GM19438 (cell line): ENCODE data around the gene PIGH.
"Not testable (repeated sequence)": the region's sequence is repeated elsewhere in the genome, so short reads cannot be mapped to it uniquely, and the experiment has no call there.

Experiments
- ATAC-seq: cut with Tn5 transposase; IDR thresholded peaks from one replicate; pipeline ENCODE4 v1.9.1; 2021; ENCODE audit warnings: low read depth; ENCODE audit not compliant: unreplicated experiment

Gene PIGH

GRCh38 chr14:67610491-67610890, 10.4 kb upstream of the PIGH start:
- ATAC-seq: no peak

- no peak for ATAC-seq
Measured at GRCh38 chr14:67609642-67610310, 9.7 kb upstream of the PIGH start.

GRCh38 chr14:67607646-67608045, 7.6 kb upstream of the PIGH start:
- no peak for ATAC-seq

GRCh38 chr14:67602995-67603545, 3.0 kb upstream of the PIGH start:
- peak; percentile 74 for ATAC-seq

GRCh38 chr14:67602076-67602475, 2.0 kb upstream of the PIGH start:
- no peak for ATAC-seq

GRCh38 chr14:67600562-67600974, 500 bp upstream of the PIGH start:
- not testable (repeated sequence) for ATAC-seq

GRCh38 chr14:67595392-67595791, 4.7 kb downstream of the PIGH start:
- ATAC-seq: no peak

GRCh38 chr14:67593650-67594049, 6.4 kb downstream of the PIGH start:
- not testable (repeated sequence) for ATAC-seq

- ATAC-seq: no peak
Measured at GRCh38 chr14:67589204-67589770, 10.8 kb downstream of the PIGH start.

- ATAC-seq: no peak
Measured at GRCh38 chr14:67586369-67586768, 13.7 kb downstream of the PIGH start.

GRCh38 chr14:67584978-67585377, 15.1 kb downstream of the PIGH start:
- no peak for ATAC-seq

- ATAC-seq: no peak
Measured at GRCh38 chr14:67583711-67584644, 16.1 kb downstream of the PIGH start.

GRCh38 chr14:67582061-67582460, 18.0 kb downstream of the PIGH start:
- ATAC-seq: no peak

GRCh38 chr14:67581643-67582042, 18.4 kb downstream of the PIGH start:
- no peak for ATAC-seq

- no peak for ATAC-seq
Measured at GRCh38 chr14:67580336-67581171, 19.5 kb downstream of the PIGH start.

- no peak for ATAC-seq
Measured at GRCh38 chr14:67579636-67580035, 20.4 kb downstream of the PIGH start.

- ATAC-seq: no peak
Measured at GRCh38 chr14:67579040-67579439, 21.0 kb downstream of the PIGH start.

GRCh38 chr14:67577909-67578749, 21.9 kb downstream of the PIGH start:
- ATAC-seq: no peak

- ATAC-seq: no peak
Measured at GRCh38 chr14:67577181-67577808, 22.8 kb downstream of the PIGH start.
